Tibial nerve (tissue), 4 donors: ENCODE measurements around the gene PLCB4. TPM values are rescaled to one million over a fixed set of nuclear protein-coding genes. Genes with fewer than 3 reads are reported as not detected.

Experiments
- DNase-seq, 2 donors: peaks; one replicate each; pipeline ENCODE4 v3.0.0-alpha.2; 2019; ENCODE audit warnings: low spot score in 2 of 2
- H3K27ac ChIP-seq, 4 donors: fragments of 200-600 bp; sonication (generic) in 3 of 4; one replicate each; pipeline ENCODE4 v1.5.1; 2017 to 2019; ENCODE audit warnings: mild to moderate bottlenecking in 1 of 4
- H3K27me3 ChIP-seq, 2 donors: fragments of 200-600 bp; sonication (generic) in 1 of 2; one replicate each; pipeline versions ENCODE4 v1.5.1 to v1.6.0; 2017 to 2019
- H3K36me3 ChIP-seq, 3 donors: fragments of 200-600 bp; sonication (generic); one replicate each; pipeline ENCODE4 v1.5.1; 2018 to 2019
- H3K4me1 ChIP-seq, 4 donors: fragments of 200-600 bp; sonication (generic) in 3 of 4; one replicate each; pipeline ENCODE4 v1.5.1; 2017 to 2019
- H3K4me3 ChIP-seq, 4 donors: fragments of 200-600 bp; sonication (generic) in 3 of 4; one replicate each; pipeline ENCODE4 v1.5.1; 2017 to 2019; ENCODE audit warnings: mild to moderate bottlenecking in 1 of 4, moderate library complexity in 1 of 4
- H3K9me3 ChIP-seq, 4 donors: fragments of 200-600 bp; sonication (generic) in 3 of 4; one replicate each; pipeline ENCODE4 v1.5.1; 2017 to 2019
- EP300 ChIP-seq, 2 donors: sonication (generic); formaldehyde crosslinking; IDR thresholded peaks; one replicate each; pipeline ENCODE4 v1.6.1; 2017; ENCODE audit warnings: antibody characterized with exemption in 2 of 2, mild to moderate bottlenecking in 1 of 2
- POLR2A ChIP-seq, 2 donors: fragments of 450-650 bp; IDR thresholded peaks; one replicate each; pipeline ENCODE4 v1.6.1; 2017; ENCODE audit warnings: antibody characterized with exemption in 2 of 2, mild to moderate bottlenecking in 2 of 2, moderate library complexity in 2 of 2
- WGBS, 2 donors: methylation state at CpG; one replicate each; pipeline ENCODE4 v1.1.5; 2018; 5-methylcytosine and 5-hydroxymethylcytosine counted together
- total RNA-seq, 4 donors: library from RNA; depleted of rRNA; stranded (reverse); fragments of >200 nt; gene quantifications; one replicate each; pipeline ENCODE4 v1.1.0, GENCODE V29; 2016
- TF ChIP-seq, protein P1 (sequence below), 5 experiments: fragments of 200-600 bp in 3 of 5; fragments of 450-650 bp in 2 of 5; sonication (generic) in 3 of 5; IDR thresholded peaks; one replicate each; pipeline ENCODE4 v1.5.1; 2016 to 2019; ENCODE audit warnings: antibody characterized with exemption in 5 of 5, mild to moderate bottlenecking in 3 of 5, moderate library complexity in 2 of 5

PLCB4 gene
- total RNA-seq, 4 donors from 2014 or later: 35.7 to 52.9 (median 40.1) TPM

DNA sequence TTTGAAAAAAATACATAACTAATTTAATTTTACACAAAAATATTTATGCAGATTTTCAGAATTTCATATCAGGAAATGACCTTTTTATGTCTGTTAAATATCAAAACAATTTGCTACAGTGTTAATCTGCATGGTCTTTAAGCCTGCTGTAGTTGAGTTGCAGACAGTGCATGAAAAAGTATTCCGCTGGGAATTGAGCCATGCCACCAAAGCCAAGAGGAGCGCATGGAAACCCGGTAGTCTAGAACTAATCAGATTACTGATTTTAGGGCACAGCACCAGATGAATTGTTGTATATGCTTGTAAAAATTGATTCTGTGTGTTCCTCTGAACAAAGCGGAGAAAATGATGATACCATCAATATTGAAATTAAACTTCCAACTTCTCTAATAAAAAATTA lies 411.2 kb downstream of the PLCB4 start:
- WGBS, 2 donors: 88 to 91% methylated on average over 4 of the region's 4 CpGs
- H3K36me3 ChIP-seq: no peaks in the 10 kb centered on the region
- no peaks in the 10 kb centered on the region for H3K27me3 ChIP-seq
- H3K4me3 ChIP-seq: no peak overlapping the region
- H3K4me1 ChIP-seq: no peaks in the 10 kb centered on the region
- H3K9me3 ChIP-seq: no peaks in the 10 kb centered on the region
- no peak overlapping the region for H3K27ac ChIP-seq
- DNase-seq: no peak
- TF ChIP-seq, protein P1, sequence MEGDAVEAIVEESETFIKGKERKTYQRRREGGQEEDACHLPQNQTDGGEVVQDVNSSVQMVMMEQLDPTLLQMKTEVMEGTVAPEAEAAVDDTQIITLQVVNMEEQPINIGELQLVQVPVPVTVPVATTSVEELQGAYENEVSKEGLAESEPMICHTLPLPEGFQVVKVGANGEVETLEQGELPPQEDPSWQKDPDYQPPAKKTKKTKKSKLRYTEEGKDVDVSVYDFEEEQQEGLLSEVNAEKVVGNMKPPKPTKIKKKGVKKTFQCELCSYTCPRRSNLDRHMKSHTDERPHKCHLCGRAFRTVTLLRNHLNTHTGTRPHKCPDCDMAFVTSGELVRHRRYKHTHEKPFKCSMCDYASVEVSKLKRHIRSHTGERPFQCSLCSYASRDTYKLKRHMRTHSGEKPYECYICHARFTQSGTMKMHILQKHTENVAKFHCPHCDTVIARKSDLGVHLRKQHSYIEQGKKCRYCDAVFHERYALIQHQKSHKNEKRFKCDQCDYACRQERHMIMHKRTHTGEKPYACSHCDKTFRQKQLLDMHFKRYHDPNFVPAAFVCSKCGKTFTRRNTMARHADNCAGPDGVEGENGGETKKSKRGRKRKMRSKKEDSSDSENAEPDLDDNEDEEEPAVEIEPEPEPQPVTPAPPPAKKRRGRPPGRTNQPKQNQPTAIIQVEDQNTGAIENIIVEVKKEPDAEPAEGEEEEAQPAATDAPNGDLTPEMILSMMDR (IDR thresholded peaks at IDR 0.05): no peak
- TF ChIP-seq POLR2A (IDR thresholded peaks at IDR 0.05): no peak
- TF ChIP-seq EP300 (IDR thresholded peaks at IDR 0.05): no peak

DNA sequence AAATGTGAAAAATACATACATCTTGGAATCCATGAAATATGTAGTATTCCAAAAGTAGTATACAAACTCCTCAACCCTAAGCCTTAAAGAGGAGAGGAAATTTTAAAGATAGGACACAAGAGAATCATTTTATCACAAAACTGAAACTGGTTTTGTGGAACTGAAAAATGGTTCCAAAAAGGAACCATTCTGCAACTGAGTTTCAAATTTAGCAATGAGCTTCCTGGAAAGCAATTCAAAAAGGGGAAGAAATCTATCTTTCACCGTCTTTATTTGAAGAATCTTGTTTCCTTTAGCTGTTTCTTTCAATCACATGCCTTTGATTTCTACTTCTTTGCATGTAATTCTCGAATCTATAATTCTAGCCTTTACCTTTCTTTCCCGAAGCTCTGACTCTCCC lies 413.3 kb downstream of the PLCB4 start:
- no peak overlapping the region for H3K4me3 ChIP-seq
- no peak for DNase-seq
- TF ChIP-seq, protein P1 (IDR thresholded peaks at IDR 0.05): no peak
- TF ChIP-seq POLR2A (IDR thresholded peaks at IDR 0.05) (no peak), EP300 (IDR thresholded peaks at IDR 0.05) (peak in 1 of 2 donors; percentile 29)
- H3K36me3 ChIP-seq: no peaks in the 10 kb centered on the region
- H3K4me1 ChIP-seq: no peaks in the 10 kb centered on the region
- WGBS, 2 donors: 73 to 80% methylated on average over 3 of the region's 3 CpGs
- no peaks in the 10 kb centered on the region for H3K27me3 ChIP-seq
- H3K27ac ChIP-seq: no peak overlapping the region
- H3K9me3 ChIP-seq: no peaks in the 10 kb centered on the region

DNA sequence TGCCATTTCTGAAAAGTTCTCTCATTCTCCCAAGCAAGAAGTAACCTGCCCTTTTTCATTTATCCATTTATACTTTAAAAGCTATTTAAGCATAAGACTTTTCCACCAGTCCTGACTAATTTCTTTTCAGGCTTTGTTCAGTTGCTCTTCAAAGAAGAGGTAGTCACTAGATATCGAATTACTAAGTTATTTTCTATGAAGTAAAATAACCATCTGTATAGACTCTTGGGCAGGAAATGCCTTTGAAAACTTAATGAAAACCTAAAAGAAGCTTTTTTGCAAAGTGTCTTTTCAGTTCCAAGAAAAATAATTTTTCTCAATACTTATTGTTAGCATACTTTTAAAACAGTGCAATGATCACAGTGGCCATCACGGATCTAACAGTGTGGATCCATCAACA lies 414.2 kb downstream of the PLCB4 start:
- DNase-seq: no peak
- H3K4me1 ChIP-seq: no peaks in the 10 kb centered on the region
- no peak overlapping the region for H3K4me3 ChIP-seq
- WGBS, 2 donors: 53 to 61% methylated on average over 2 of the region's 2 CpGs
- H3K36me3 ChIP-seq: no peaks in the 10 kb centered on the region
- no peak overlapping the region for H3K27ac ChIP-seq
- TF ChIP-seq EP300 (IDR thresholded peaks at IDR 0.05): no peak
- no peak for TF ChIP-seq POLR2A (IDR thresholded peaks at IDR 0.05)
- TF ChIP-seq, protein P1 (IDR thresholded peaks at IDR 0.05): no peak
- H3K9me3 ChIP-seq: no peaks in the 10 kb centered on the region
- H3K27me3 ChIP-seq: no peaks in the 10 kb centered on the region

DNA sequence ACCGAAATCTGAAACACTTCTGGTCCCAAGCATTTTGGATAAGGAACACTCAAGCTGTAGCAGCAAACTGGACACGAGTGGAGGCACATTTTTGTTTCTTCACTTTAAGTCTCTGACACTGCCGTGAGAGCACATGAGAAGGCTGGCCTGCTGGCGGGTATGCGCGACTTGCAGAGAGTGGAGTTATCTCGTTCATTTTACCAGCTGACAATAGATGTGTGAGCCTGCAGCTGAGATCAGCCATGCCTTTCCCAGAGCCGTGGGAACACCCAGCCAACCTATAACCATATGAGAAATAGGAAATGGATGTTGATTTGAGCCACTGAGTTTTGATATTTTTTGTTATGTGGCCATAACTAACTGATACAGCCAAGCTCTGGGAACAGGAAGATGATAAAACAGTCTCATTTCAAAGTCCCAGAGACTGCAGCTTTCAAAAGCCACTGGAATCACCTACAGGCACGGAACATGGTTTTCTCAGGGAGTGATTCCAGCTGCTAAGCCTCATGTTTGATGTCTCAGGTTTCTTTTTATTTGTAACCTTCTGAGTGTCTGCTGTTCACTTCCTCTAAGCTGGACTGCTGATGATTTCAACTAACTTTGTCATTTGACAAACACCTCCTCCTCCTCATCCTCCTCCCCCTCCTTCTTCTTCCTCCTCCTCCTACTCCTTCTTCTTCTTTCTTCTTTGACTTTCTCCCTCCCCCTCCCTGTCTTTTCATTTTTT lies 416.9 kb downstream of the PLCB4 start:
- 92% methylated on average over 9 of the region's 9 CpGs for whole genome bisulfite sequencing, 2 donors
- peaks cover 0 to 4% (median 0%) of the 10 kb centered on the region in 4 donors for H3K4me1 ChIP-seq
- H3K36me3 ChIP-seq: no peaks in the 10 kb centered on the region
- no peaks in the 10 kb centered on the region for H3K27me3 ChIP-seq
- no peak for TF ChIP-seq POLR2A (IDR thresholded peaks at IDR 0.05)
- TF ChIP-seq, protein P1 (IDR thresholded peaks at IDR 0.05): no peak
- TF ChIP-seq EP300 (IDR thresholded peaks at IDR 0.05): no peak
- no peak overlapping the region for H3K4me3 ChIP-seq
- no peak overlapping the region for H3K27ac ChIP-seq
- no peaks in the 10 kb centered on the region for H3K9me3 ChIP-seq
- DNase-seq: no peak

DNA sequence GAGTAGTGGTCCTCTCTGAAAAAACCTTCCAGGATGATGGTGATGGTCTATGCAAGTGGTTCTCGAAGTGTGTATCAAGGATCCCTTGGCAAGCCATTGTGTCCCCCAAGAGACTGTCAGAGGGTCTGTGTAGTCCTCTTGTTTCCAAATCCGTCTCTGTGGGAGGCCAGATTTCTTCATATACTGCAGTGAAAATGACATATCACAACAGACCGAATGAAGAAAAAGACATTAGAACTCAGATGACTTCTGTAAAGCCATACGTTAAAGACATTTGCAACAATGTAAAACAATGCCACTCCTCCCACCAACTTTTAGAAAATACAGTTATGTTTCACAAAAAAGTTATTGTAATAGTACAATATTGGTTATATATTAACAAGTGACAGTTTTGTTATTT lies 418.3 kb downstream of the PLCB4 start:
- no peak for DNase-seq
- Histone ChIP-seq H3K4me3 (no peak overlapping the region), H3K27me3 (no peaks in the 10 kb centered on the region), H3K27ac (peak overlapping the region in 2 of 4 donors; percentile 48 to 65), H3K4me1 (peaks cover 0 to 4% (median 0%) of the 10 kb centered on the region in 4 donors), H3K36me3 (no peaks in the 10 kb centered on the region), H3K9me3 (no peaks in the 10 kb centered on the region)
- TF ChIP-seq POLR2A (IDR thresholded peaks at IDR 0.05): no peak
- TF ChIP-seq, protein P1 (IDR thresholded peaks at IDR 0.05): no peak
- TF ChIP-seq EP300 (IDR thresholded peaks at IDR 0.05): no peak
- WGBS, 2 donors: 50 to 57% methylated on average over 4 of the region's 4 CpGs
